GM19455 (cell line): Measurements from ENCODE around the gene HEPHL1.

Experiments used
- ATAC-seq: cut with Tn5 transposase; IDR thresholded peaks from one replicate; pipeline ENCODE4 v1.9.1; 2021; ENCODE audit not compliant: unreplicated experiment

Gene HEPHL1

DNA sequence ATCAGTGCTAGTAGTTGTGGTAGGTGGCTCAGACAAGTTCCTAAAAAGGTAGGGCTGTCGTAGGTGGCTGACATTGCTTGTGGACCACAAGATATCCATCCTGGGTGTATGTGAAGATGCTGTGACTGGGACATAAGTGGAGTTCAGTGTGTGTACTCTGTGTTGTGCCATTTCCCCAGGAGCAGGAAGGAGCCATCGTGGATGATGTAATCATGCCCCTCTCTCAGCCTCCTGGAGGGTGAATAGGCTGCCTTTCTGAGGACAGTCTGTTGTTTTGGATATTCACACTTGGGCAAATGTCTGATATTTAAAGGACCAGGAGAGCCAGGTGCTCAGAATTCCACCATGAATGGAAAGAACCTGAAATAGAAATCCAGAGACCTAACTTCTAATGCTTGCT lies 2.7 kb downstream of the HEPHL1 start:
- no peak for ATAC-seq

- ATAC-seq, result no peak
These were observed 3.4 kb downstream of the HEPHL1 start for GRCh38 chr11:94024547-94024946.

DNA sequence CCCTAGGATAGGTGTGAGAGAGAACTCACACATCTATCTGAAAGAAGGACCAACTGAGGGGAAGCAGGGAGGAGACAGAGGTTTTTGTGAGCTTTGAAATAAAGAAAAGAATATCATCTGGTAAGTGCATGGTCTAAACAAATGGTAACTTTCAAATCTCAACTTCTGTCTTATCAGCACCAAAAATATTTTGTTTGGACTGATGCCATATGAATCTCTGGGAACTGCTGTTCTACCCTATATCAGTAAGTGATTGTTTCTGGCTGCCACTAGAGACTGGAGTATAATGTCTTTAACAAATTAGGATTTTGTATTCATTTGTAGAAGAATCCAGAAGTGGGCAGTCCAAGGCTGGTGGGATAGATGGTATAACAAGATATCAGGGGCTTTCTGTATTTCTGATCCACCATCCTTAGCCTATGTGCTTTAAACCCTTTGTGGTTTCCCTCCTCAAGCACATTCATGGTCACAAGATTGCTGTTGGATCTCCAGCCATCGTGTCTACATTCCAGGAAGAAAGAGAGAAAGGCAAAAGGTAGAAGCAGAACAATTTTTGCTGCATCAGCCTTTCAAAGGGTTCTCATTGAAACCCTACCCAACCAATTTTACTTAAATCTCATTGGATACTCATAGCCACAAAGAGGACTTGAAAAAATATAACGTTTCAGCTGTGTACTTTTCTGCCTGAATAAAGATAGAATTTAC lies 4.7 kb downstream of the HEPHL1 start:
- no peak for ATAC-seq

DNA sequence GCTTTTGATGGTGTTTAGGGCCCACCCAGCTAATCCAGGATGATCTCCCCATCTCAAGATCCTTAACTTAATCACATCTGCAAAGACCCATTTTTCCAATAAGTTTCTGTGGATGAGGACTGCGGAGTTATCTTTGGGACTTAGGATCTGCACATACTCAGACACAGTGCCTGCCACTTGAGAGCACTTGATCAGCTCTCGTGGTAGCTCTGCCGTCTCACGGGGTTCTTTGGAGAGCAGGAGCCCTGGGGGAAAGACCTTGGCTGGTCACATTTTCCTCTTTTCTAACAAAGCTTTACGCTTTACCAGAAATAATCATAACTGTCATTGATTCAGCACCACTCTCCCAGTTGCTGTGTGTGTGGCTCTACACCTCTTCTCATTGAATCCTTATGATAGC lies 6.1 kb downstream of the HEPHL1 start:
- ATAC-seq, result no peak

DNA sequence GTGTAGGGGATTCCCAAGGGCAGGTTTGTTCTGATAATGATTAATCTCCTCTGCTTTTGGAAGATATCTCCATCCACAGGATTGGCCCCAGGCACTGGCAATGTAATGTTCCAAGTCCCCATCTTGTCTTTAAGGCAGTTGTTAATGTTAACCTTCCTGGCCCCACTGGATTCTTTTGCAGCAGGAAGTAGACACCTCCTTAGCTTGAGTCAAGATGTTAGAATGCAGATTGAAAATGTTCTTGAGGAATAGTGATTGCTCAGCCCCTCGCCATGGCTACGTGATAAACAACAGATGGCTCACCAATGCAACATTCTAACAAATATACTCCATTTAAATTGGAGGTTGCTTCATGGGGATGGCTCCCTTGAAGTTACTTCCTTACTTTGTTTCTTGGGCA lies 7.3 kb downstream of the HEPHL1 start:
- ATAC-seq, result no peak

- ATAC-seq, result no peak
These were observed 8.9 kb downstream of the HEPHL1 start for GRCh38 chr11:94030059-94030458.

DNA sequence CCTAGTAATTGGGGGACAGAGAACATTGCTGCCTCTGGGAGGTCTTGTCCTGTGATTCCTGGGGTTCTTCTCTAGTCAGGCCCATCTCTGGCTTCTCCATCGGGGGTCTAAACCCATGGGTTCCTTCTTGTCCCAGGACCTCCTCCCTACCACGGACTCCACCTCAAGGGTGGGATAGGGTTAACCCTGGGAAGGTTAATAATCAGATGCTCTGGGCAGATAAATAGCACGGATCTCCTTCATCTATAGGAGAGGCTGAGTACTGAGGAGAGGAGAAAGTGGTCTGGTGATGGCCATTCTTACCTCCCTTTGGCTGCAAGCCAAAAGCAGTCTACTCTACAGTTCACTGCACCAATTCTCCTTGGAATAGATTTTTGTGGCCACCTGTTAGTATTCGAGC lies 10.5 kb downstream of the HEPHL1 start:
- no peak for ATAC-seq

DNA sequence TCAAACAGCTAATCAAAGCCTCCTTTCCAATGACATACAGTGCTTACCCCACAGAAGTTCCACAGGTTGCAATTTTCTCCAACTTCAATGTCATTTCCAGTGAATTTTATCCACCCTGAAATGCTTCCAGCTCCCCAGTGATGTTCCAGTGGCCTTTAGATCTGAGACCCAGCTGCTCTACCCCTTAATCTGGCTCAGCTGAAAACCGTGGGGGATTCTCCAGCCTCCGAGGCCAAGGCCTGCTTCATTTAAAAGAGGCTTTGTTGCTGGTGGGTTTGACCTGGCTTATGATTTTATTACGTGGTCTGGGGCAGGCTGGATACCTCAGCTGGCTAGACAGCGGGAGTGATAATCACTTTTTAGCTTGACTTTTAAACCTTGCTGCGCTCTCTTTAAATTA lies 10.9 kb downstream of the HEPHL1 start:
- ATAC-seq, result no peak

GRCh38 chr11:94032725-94033124 lies 11.6 kb downstream of the HEPHL1 start:
- no peak for ATAC-seq

DNA sequence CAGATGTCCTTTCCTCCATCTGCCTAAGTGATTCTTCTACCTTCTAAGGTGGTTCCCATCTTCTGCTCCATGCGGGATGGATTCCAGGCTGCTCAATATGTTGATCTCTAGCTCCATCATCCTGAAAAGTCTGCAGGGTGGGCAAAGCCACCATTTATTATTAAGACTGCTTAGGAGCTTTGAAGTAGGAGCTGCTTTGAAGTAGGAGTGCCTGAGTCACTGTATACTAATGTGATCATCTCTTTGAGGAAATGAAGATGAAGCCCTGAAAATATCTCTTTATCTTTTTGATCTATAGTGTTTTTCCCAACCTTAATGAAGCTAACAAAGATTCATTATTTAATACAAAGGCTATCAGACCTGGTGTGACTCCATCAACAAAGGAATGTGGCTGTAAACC lies 13.1 kb downstream of the HEPHL1 start:
- no peak for ATAC-seq

GRCh38 chr11:94036096-94036495 lies 14.9 kb downstream of the HEPHL1 start:
- no peak for ATAC-seq

DNA sequence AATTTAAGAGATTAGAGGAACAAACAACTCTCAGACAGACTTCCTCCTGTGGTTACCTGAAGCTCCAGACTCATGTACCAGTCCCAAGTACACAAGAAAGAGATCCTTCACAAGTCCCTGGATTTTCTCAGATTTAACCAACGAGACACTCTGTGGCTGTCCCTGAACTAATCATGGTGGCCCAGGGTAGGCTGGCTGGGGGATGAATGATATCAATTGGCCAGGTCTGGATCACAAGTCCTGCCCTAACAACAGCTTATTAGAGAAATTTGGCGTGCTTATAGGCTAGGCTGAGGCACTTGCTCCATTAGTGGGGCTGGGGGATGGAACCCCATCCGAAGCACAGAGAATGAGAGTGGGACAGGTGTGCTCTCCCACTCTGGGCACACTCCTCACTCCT lies 22.1 kb downstream of the HEPHL1 start:
- ATAC-seq, result no peak

DNA sequence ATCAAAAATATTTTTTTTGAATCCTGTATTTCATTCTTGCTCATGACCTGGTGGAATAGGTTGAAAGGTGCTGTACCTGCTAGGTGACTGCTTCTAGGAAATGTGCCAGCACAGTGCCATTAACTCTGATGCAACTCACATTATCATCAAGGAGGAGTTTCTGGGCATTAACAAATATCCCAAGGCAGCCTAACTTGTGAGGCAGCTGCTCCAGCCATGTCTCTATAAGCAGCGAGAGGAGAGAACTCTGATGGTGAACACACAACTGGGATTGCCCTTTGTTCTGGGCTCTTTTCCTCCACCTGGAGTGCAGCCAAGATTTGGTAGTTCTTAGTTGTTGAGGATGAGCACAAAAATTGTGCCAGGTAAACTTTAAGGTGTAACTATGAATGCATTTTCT lies 25.6 kb downstream of the HEPHL1 start:
- no peak for ATAC-seq

DNA sequence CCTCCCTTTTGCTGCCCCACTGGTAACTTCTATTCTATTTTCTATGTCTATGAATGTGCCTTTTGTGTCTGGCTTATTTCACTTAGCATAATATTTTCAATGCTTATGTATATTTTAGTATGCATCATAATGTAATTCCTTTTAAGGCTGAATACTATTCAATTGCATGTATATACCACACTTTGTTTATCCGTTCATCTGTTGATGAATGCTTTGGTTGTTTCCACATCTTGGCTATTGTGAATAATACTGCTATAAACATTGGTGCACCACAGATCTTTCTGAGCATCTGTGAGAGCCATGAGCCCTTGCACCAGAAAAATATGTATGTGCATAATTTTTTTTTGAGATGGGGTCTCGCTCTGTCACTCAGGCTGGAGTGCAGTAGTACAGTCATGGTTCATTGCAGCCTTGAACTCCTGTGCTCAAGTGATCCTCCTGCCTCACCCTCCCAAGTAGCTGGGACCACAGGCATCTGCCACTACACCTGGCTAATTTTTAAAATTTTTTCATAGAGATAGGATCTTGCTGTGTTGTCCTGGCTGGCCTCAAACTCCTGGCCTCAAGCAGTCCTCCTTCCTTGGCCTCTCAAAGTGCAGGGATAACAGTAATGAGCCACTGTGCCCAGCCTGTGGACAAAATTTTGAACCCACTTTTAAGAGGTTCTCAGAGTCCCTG lies 27.0 kb downstream of the HEPHL1 start:
- no peak for ATAC-seq

DNA sequence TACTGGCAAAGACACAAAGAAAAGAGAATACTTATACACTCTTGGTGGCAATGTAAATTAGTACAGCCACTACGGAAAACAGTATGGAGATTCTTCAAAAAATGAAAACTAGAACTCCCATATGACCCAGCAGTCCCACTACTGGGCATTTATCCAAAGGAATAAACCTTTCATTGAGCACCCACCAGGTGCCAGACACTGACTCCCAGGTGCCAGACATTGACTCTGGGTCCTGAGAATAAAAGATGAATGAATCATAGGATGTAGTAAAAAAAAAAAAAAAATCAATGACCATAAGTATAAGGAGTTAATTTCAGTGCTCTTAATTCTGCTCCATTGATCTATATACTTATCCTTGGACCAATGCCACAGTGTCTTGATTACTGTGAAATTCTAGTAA lies 28.2 kb downstream of the HEPHL1 start:
- no peak for ATAC-seq

DNA sequence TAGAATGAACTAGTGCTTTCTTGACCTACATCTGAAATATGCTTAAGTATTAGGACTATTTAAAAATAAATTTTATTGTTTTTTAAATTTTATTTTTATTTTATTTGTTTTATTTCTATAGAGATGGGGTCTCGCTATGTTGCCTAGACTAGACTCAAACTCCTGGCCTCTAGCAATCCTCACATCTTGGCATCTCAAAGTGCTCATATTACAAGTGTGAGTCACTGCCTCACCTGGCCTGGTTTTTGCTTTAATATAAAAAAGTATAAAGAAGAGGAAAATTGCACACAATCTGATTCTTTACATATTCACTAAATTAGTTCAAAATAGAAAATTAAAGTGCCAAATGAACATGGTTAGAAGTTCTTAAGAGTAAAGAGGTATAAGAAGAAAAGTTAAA lies 37.5 kb downstream of the HEPHL1 start:
- no peak for ATAC-seq

DNA sequence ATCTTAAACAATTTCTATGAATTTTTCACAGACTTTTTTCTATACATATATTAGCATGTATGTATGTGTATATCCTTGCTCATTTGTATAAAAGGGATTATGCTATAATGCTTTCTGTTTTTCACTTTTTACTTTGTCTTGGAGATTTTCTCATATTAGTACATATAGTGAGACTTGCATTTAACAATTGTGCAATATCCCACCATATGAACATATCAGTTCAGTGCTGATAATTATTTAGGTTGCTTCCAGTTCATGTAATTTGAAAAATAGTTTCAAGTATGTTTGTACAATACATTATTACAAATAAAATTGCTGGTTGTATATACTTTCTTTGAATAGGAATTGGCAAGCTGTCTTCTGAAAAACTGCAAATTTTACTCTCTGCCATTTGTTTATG lies 37.9 kb downstream of the HEPHL1 start:
- ATAC-seq, result no peak

DNA sequence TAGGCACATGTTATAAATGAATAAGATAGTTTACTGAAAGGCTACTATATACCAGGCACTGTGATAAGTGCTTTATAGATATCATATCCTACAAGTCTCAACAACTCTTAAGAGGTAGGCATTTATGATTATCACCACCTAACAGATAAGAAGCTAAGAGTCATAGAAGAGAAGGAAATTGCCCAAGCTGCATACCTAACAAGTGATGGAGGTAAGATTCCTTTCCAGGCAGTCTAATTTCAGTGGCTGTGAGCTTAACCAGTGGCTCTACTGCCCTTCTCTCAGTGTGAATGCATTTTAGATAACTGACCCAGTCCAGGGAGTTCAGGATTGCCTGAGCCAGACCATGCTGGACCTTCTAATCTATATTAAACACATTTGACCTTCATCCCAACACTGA lies 39.2 kb downstream of the HEPHL1 start:
- no peak for ATAC-seq

DNA sequence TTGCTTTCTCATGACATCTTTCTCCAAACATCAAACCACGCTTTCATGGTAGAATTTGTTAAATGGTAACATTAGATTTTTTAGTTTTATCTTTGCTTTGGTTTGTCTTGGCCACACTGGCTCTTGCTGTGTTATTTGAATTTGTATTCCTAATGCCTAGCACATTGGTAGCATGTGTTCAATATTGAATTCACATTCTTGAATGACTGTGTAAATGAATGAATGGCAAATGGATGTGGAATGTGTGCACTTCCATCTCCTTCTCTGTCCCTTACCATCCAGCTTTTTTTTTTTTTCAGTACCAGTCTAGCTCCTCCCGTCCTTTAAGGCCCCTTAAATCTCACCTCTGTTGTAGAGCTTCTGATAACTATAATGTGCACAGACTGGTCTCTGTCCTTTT lies 41.2 kb downstream of the HEPHL1 start:
- no peak for ATAC-seq

- ATAC-seq, result no peak
These were observed 45.8 kb downstream of the HEPHL1 start for GRCh38 chr11:94066901-94067429.

DNA sequence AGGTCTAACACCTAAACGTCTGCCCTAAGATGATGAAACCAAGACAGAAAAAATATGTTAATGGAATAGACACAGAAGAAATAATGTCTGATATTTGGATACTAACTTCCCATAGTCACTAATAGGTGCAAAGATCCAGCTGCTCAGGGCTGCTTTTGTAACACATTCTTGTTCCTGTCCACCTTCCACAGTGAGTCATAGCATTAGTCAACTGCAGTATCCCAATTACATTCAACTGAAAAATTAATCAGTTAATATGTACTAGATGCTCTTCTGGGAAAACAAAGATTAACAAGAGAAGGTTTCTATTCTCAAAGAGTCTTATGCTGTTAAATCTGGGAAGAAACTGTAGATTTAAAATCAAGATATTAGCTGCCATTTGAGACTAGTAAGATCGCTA lies 47.6 kb downstream of the HEPHL1 start:
- ATAC-seq, result no peak

DNA sequence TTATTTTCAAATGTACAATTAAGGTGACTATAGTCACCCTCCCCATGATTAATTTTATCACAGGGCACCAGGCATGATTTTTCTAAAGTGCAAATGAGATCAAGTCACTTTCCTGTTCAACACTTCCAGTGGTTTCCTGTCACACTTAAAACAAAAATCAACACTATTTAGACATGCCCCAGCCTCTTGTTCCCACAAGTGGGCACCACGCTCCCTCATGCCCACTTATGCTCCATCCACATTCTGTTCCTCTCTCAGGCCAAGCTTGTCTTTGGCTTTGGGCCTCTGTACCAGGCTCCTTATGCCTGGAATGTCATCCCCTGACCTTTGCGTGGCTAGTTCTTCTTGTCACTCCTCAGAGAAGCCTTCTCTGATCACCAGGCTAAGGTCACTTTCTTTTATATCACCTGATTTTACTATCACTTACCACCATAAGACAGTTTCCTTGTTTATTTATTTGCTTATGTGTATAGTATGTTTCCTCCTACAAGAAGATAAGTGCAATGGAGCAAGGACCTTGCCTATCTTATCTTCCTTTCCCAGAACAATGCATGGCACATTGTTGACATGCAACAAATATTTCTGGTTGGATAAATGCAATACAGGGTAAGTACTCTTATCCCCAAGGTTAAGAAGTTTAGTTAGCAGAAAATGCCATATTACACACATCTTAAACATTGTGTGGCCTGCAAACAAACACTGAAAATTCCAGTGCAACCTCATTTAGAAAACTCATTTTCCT lies 56.6 kb downstream of the HEPHL1 start:
- ATAC-seq, result no peak
